ENCODE results near the gene GLI3. TPM values are rescaled to one million over a fixed set of nuclear protein-coding genes. Genes with fewer than 3 reads are reported as not detected.

Gene GLI3
- total RNA-seq, 4 donors from 2014 or later = 3.0 to 9.0 (median 4.2) TPM

DNA sequence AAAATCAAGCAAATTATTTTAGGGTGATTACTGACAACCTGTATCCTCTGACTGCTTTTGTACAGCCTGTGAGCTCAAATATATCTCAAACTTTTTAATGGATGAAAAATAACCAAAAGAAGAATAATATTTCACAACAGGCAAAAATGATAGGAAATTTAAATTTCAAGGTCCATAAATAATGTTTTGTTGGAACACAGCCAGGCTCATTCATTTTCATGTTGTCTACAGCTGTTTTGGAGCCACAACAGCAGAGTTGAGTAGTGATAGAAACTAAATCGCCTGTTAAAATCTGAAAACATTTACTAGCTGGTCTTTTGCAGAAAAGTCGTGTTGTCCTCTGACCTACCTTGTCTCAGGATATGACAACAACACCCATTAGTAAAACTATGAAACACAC lies 75.9 kb downstream of the GLI3 start:
- Histone ChIP-seq H3K27me3 (no peaks in the 10 kb centered on the region), H3K9me3 (no peaks in the 10 kb centered on the region), H3K27ac (peak overlapping the region in 1 of 4 donors; percentile 17), H3K4me3 (no peak overlapping the region), H3K4me1 (peaks cover 0 to 50% (median 10%) of the 10 kb centered on the region in 3 donors), H3K36me3 (no peaks in the 10 kb centered on the region)
- intact Hi-C loops (cut with DNase I) = no loop called here
- WGBS, 2 donors = 67 to 69% methylated on average over 2 of the region's 2 CpGs
- DNase-seq = no peak
- no peak for TF ChIP-seq POLR2A (IDR thresholded peaks at IDR 0.05)
- TF ChIP-seq, protein P1, sequence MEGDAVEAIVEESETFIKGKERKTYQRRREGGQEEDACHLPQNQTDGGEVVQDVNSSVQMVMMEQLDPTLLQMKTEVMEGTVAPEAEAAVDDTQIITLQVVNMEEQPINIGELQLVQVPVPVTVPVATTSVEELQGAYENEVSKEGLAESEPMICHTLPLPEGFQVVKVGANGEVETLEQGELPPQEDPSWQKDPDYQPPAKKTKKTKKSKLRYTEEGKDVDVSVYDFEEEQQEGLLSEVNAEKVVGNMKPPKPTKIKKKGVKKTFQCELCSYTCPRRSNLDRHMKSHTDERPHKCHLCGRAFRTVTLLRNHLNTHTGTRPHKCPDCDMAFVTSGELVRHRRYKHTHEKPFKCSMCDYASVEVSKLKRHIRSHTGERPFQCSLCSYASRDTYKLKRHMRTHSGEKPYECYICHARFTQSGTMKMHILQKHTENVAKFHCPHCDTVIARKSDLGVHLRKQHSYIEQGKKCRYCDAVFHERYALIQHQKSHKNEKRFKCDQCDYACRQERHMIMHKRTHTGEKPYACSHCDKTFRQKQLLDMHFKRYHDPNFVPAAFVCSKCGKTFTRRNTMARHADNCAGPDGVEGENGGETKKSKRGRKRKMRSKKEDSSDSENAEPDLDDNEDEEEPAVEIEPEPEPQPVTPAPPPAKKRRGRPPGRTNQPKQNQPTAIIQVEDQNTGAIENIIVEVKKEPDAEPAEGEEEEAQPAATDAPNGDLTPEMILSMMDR (IDR thresholded peaks at IDR 0.05) = no peak

DNA sequence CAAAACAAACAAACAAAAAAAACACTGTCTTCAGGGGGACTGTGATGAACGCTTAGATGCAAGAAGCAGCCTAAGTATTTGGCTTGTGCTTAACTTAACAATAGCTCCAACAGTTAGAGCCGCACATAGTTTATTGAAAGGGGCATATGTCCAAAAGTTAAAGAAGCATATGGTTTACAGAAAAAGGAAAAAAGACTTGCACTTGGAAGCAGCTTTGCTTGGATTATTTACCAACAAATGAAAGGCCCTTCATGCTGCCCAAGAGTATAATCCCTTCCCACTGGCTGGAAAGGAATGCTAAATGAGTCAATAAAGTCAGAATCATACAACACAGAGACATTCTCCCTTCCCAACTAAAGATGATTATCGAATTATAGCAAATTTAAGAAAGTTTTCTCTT lies 77.9 kb downstream of the GLI3 start:
- TF ChIP-seq, protein P1 (IDR thresholded peaks at IDR 0.05) = no peak
- no peak for TF ChIP-seq POLR2A (IDR thresholded peaks at IDR 0.05)
- H3K4me1 ChIP-seq = peaks cover 0 to 69% (median 17%) of the 10 kb centered on the region in 3 donors
- no peak overlapping the region for H3K27ac ChIP-seq
- no peaks in the 10 kb centered on the region for H3K9me3 ChIP-seq
- WGBS, 2 donors = 69 to 74% methylated on average over 3 of the region's 3 CpGs
- H3K27me3 ChIP-seq = no peaks in the 10 kb centered on the region
- intact Hi-C loops (cut with DNase I) = no loop called here
- H3K4me3 ChIP-seq = no peak overlapping the region
- no peaks in the 10 kb centered on the region for H3K36me3 ChIP-seq
- DNase-seq = no peak

DNA sequence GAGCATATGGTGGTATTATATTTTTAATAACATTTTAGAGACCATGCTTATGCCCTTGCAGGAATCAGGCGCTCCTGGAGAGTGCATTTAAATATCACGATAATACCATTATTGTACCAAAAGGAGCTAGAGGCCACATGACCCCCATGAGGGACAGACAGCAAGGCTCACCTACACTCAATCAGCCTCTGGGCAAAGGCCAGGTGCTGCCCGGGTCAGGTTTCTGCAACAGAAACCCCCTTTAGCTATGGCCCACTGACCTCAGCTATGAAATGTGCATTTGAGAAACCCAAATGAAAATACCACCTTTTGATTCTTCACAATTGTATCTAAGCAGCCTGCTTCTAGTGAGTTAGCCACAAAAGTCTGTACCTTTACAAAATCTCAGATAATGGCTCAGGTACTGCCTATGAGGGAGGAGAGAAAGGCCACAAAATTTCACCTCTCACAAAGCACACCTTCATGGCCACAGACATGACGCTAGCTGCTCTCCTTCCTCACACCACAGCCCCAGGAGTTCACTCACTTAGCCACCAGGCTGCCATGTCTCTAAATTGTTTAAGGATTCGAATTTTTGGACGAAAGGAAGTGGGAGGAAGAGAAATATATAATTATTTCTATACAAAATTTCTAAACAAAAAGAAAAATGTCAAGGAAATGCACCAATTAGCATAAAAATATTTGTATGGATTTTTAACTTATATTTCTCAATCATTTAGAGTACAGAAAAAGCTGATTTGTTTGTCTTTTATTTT lies 79.9 kb downstream of the GLI3 start:
- no peak for DNase-seq
- no peaks in the 10 kb centered on the region for H3K36me3 ChIP-seq
- no peaks in the 10 kb centered on the region for H3K27me3 ChIP-seq
- no peak for TF ChIP-seq POLR2A (IDR thresholded peaks at IDR 0.05)
- TF ChIP-seq, protein P1 (IDR thresholded peaks at IDR 0.05) = no peak
- H3K4me1 ChIP-seq = peaks cover 0 to 81% (median 27%) of the 10 kb centered on the region in 3 donors
- no peaks in the 10 kb centered on the region for H3K9me3 ChIP-seq
- intact Hi-C loops (cut with DNase I) = no loop called here
- WGBS, 2 donors = 84 to 87% methylated on average over 6 of the region's 6 CpGs
- no peak overlapping the region for H3K4me3 ChIP-seq
- no peak overlapping the region for H3K27ac ChIP-seq

DNA sequence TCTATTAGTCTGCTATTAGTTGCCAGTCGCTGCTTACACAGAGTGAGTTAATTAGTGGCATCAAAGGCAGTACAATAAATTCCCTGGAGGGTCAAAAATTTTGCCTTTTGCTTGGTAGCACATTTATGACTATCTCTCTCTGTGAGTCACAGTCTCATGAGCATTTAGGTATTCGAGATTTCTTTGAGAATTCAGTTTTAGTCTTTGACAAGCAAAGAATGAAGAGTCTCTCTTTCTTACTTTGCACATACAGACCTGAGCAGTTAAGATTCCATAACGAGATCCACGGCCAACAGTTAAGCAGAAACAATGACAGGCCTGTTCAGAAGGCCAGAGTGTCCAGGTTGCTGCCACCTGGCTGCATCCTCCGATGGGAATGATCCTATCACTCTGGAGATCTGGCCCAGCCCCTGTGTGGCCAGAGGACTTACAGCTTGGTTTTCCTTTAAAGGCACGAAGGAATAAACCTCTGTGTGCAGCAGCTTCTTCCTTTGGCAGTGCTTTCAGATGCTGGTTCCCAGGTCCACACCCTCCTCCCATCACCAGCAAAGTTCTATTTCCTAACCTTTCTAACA lies 80.6 kb downstream of the GLI3 start:
- H3K4me3 ChIP-seq = no peak overlapping the region
- peaks cover 0 to 81% (median 28%) of the 10 kb centered on the region in 3 donors for H3K4me1 ChIP-seq
- no peak for TF ChIP-seq POLR2A (IDR thresholded peaks at IDR 0.05)
- TF ChIP-seq, protein P1 (IDR thresholded peaks at IDR 0.05) = no peak
- 51 to 54% methylated on average over 4 to 6 of the region's 6 CpGs for WGBS, 2 donors
- no peak overlapping the region for H3K27ac ChIP-seq
- H3K27me3 ChIP-seq = no peaks in the 10 kb centered on the region
- no peaks in the 10 kb centered on the region for H3K9me3 ChIP-seq
- no peak for DNase-seq
- H3K36me3 ChIP-seq = no peaks in the 10 kb centered on the region
- intact Hi-C loops (cut with DNase I) = no loop called here

DNA sequence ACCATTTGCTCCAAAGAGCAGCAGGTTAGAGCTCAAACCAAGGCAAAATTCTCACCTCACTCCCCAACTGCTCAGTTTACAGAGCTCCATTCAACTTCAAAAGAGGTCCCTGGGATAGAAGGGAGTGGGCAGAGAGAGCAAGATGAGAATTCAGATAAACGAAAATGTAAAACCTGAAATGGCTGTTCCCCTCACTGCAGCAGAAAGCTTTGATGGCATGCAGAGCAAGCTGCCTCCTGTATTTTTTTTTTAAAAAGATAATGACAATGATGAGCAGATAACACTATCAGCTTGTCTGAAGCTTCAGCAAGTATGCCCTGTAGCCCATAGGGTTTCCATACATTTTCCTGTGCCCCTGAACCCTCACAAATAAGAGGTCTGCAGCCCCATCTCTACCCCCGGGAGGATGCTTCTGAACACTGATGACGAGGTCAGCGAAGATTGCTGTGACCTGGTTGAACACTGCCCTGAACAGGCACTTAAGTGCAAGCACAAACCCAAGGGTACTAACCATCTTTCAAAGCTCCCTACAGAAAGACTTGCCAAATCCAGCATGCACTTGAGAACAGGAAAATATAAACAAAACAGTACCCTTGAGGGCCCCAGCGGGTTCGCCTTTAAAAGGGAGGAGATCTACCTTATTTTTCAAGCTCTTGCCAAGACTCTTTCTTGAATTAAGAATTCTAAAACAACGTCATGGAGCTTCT lies 81.3 kb downstream of the GLI3 start:
- WGBS, 2 donors = 66 to 75% methylated on average over 5 to 7 of the region's 7 CpGs

More for the DNA sequence above, 81.3 kb downstream of the GLI3 start:
- intact Hi-C loops (cut with DNase I) = no loop called here
- Histone ChIP-seq H3K27ac (no peak overlapping the region), H3K36me3 (no peaks in the 10 kb centered on the region), H3K4me3 (no peak overlapping the region), H3K27me3 (no peaks in the 10 kb centered on the region), H3K4me1 (peaks cover 0 to 82% (median 23%) of the 10 kb centered on the region in 3 donors), H3K9me3 (no peaks in the 10 kb centered on the region)
- no peak for TF ChIP-seq POLR2A (IDR thresholded peaks at IDR 0.05)
- TF ChIP-seq, protein P1 (IDR thresholded peaks at IDR 0.05) = no peak
- DNase-seq = no peak
